Activated gamma-delta T cell (primary cell): Measurements from ENCODE around the gene GET4.

Experiments used
- DNase-seq: peaks from one replicate; lab custom pipeline; 2025; lab: John Stamatoyannopoulos, UW

GET4 gene

DNA sequence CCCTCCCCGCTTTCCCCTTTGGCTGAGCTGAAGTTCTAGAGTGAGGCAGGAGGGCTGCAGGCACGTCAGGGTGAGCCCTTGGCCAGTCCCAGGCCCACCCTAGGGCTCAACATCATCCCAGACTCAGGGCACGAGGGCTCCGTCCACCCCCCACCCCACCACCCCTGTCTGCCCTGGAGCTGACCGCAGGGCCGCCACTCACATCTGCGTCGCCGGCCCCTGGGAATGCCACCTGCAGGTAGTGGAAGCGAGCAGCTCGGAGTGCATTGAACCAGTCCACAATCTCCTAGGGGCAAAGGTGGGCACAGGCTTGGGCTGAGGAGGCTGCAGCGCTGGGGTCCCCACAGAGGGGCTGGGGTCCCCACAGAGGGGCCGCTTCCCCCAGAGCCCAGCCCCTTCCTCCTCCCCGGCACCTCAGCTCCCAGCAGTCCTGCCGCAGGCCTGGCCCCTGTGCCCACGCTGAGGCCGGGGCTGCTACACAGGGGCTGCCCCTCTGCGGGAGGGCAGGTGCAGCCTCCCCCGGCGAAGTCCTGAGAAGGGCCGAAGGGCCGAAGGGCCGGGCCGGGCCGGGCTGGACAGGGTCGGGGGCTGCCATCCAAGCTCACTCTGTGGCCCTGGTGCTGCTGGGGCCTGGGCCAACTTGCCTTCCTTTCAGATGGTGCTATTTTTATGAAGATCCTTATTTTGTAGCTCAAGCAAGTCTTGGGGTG, 24.1 kb downstream of the GET4 start:
- no peak for DNase-seq

DNA sequence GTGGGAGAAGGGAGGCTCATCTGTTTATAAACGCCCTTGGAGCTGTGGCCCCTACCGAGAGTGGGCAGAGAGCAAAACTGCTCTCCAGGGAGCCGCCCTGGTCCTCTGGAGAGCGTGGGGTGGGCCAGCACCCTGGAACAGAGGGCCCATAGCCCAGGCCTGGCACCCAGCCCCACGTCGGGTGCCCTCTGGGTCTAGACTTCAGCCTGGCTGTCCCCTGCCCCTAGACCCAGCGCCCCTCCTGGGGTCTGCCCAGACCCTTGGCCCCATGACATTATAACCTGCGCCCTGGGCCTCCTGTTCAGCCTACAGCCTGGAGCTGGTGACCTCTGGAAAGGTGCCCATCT, 24.7 kb downstream of the GET4 start:
- DNase-seq, result no peak

DNA sequence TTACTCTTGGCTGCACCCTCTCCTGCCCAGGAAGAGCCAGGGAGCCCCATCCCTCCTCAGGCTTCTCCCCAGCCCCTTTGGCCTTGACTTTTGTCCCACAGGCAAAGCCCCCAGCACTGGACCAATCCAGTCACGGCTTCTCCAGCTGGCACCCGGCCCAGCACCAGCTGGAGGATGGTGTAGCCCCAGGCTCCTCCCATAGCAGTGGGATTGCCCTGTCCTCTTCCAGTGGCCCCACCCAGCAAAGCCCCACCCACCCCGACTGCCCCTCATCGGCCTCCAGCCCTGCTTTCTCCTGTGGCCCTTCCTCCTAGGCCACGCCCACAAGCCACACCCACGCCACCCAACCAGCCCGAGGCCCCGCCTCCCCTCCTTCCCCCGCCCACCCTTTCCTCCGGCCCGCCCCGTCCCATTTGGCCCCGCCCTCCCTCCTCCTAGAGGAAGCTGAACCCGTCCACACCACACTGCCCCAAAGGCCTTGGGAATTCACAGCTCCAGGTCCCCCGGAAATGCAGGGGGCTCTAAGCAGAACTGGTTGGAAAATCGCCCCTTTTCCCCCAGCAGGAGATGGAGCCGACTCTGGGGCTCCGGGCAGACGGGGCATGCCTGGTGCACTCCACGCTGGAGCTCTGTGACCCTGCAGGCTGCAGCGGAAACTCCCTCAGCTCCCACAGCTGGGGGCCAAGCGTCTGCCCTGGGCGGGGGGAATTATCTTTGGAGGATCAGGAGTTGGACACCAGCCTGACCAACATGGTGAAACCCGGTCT, 25.2 kb downstream of the GET4 start:
- no peak for DNase-seq

DNA sequence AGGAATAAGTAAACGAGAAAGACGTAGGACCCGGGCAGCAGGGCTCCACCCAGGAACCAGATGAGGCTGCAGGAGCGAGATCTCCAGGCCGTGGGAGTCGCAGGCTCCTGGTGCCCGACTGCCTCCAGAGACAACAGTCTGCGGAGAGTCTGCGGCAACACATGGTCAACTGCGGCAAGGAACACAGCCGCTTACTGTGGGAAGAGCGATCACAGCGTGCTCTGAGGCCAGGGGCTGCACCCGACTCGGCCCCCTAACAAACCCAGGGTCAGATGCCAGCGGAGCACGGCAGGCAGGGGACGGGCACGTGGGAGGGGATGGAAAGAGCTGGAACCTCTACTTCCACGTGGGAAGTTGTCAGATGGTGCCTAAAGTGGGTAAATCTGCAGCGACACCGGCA, 26.6 kb downstream of the GET4 start:
- no peak for DNase-seq

DNA sequence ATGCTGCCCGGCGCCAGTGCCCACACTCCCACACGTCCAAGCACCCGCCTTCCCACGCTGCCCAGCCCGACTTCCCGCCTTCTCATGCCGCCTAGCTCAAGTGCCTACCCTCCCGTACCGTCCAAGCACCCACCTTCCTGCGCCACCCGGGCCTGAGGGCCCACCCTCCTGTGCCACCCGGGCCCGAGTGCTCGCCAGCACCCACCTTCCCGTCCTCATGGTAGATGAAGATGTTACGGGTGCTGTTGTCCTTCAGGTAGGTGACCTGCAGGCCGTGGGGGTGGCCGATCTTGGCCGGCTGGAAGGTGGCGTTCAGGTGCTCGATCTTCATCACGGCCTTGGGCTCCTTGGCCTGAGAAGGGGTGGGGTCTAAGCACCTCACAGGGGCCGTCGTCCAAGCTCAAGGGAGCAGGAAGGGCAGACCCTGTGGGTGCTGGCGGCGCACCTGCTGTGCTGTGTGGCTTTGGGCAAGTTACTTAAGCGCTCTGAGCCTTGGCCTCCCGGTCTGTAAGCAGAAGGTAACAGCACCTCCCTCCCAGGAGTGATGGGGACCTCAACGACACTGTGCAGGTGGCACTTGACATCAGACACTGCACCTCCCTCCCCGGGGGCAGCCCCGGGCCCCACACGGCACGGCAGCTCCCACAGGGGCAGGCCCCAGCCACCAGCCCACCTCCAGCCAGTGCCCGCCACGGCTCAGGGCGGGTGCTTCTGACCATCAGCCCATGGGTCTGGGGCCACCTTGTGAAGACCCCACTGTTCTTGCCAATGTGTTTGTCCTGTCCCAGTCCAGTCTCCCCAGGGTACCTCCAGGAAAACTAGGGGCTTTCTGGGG, 27.8 kb downstream of the GET4 start:
- no peak for DNase-seq

DNA sequence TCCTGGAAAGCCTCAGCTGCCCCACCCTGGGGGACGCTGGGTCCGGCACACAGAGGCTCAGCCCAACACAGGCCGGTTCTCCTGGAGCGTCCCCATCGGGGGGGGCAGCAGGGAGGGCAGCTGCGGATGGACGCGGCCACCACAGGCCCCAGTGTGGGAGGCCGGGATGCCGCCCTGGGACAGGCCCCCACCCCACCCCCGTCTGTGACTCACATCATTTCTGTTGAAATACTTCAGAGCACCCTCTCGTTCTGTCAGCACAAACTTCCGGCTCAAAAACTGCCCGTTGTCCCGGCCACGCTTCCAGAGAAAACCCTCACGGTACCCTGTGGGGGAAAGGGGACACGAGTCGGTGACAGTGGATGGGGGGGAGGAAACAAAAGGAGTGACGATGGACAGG, 28.5 kb downstream of the GET4 start:
- no peak for DNase-seq

DNA sequence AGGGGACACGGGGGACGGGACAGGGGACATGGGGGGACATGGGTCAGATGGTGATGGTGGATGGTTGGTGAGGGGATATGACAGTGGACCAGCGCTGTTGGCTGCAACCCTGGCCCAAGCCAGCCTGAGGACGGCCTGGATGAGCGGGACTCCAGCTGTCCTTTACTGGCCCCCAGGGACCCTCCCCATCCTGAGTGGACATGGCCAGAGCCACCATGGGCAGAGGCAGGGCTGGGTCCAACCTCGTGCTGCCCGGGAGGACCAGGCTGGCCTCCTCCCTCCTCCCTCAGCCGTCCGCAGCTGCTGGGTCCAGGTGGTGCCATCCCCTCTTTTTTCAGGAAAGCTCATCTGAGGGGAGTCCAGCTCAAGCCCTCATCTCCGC, 30.4 kb downstream of the GET4 start:
- no peak for DNase-seq

DNA sequence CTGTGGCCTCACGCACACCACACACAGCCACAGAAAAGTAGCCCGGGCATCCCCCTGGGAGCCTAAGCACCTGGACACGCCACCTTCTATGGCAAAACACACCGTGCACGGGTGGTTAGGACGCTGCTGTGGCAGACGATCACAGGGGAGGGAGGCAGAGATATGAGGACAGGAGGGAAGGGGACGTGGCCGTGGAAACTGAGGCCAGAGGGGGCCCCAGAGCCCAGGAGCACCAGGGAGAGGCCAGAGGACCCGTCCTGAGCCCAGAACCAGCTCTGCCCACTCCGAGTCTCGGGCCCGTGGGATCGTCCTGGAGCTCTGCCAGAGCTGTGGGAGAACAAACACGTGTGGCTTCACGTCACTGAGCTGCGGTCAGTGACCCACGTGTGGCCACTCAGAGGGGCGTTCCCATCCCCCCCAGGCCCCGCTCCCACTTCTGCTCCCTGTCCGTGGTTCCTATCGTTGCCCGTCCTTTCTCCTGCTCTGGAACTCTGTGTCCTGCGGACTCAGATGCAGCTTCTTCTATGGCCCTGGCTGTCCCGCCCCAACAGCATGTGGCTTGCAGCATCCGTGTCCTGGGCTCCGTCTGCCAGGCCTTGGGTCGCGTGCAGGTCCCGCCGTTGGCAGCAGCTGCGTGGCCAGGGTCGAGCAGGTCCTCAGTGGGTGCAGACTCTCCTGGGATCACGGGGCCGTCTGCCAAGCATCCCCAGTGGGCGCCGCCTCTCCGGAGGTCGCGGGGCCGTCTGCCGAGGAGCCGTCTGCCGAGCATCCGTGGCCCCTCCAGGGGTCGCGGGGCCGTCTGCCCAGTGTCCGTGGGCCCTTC, 31.0 kb downstream of the GET4 start:
- no peak for DNase-seq

DNA sequence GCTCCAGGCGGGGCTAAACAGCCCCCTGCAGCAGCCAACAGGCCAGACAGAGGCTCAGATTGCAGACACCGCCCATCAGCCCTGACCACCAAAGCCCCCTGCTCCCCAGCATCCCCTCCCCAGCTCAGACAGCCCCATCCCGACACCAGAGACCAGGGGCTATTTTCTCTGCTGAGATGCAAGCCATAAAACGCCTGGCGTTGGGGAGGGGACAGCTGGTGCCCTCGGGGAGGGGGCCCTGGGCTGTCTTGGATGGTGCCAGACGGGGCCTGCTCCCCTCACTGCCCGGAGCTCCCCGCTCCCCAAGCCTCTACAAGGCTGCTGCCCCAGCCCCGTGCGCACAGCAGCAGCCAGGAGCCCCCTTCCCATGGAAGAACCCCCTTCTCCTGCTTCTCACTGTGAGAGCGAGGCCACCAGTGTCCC, 31.8 kb downstream of the GET4 start:
- DNase-seq, result no peak

DNA sequence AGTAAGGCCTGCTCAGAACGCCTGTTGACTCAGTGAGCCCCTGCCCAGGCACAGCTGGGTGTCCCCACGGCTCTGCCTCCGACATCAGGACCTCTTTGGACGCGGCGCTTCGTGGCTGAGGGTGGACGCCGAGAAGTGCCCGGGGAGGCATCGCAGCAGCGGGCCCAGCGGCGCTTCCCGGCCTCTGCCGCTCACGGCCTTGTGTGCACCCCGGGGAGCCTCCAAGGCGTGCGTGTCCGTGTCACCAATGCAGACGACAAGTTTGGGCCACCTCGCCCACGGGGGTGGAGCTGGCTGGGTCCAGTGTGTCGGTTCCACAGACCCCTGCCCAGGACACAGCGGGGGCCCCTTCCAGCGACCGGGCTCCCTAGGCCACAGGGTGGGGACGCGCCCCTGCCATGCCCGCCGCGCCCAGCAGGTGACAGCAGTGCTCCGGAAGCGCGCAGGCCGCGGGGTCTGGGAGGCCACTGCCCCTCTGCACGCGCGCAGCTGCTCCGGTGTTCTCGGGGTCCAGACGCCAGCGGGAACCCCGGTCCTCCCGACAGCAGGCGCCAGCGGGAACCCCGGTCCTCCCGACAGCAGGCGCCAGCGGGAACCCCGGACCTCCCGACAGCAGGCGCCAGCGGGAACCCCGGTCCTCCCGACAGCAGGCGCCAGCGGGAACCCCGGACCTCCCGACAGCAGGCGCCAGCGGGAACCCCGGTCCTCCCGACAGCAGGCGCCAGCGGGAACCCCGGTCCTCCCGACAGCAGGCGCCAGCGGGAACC, 32.4 kb downstream of the GET4 start:
- peak; percentile 41 for DNase-seq

DNA sequence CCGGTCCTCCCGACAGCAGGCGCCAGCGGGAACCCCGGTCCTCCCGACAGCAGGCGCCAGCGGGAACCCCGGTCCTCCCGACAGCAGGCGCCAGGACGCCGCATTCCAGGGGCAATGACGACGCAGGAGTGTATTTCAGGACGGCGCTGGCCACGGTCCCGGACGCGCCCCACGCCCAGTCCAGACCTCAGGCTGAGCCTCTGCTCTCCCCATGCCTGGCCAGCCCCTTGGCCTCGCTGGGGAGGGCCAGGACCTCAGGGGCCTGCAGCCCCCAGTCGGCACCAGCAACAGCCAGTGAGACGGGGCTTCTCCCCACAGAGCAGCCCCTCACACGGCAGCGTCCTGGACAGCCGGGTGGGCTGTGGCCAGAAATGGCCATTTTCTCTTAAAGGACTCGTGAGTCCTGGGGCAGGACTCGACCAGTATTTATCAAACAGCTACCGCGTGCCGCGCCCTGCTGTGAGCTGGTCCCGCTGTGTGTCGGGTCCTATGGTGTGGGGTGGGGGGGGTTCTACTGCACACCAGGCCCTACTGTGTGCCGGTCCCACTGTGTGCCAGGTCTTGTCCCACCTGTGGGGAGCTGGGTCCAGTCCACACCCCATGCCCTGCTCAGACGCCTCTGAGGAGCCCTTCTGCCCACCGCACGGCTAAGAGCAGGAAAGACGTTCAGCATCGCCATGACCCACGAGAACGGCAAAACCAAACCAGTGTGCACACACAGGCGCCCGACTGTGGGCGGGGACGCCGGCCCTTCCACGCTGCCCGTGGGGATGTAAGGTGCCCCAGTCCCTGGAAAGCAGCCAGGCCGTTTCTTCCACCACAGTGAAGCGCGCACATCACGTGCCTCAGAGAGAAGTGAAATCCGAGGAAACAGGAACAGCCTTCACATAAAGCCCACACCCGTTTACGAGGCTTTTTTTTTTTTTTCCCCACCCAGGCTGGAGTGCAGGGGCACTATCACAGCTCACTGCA, 33.3 kb downstream of the GET4 start:
- DNase-seq, result no peak

DNA sequence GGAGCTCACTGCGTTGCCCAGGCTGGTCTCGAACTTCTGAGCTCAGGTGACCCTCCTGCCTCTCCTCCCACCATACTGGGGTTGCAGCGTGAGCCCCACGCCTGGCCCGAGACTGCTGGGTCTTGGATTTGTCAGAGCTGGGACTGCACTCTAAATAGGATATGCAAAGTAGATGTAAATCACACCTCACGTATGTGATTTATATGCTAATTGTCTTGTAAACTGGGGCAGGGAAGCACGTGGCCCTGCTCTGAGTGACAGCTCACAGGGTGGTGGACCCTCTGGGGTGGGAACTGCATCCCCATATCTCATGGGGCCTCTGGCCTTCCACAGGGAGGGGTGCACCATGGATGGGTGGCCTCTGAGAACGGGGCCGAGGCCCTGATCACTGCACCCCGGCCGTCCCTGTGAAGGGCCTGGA, 34.1 kb downstream of the GET4 start:
- no peak for DNase-seq

DNA sequence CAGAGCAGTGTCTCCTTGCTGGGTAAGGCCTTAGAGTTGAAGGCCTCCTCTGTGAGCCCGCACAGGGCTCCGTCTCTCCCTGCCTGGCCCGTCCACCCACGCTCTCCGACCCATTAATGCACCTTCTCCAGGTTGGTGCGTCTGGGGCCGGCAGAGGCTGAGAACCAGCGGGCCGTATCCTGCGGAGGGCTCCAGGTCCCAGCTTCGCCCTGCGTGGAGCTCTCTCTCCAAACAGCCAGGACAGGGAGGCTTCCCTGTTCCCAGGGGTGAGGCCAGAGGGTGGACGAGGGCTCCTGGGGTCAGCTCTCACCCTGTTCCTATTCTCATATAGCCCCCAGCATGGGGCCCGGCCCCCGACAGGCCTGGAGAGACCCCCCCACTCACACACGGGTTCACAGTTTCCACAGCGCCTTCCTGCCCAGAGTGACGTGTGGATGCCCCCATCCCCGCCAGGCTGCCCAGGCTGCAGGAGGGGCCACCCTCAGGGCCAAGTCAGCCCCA, 34.6 kb downstream of the GET4 start:
- DNase-seq, result no peak

DNA sequence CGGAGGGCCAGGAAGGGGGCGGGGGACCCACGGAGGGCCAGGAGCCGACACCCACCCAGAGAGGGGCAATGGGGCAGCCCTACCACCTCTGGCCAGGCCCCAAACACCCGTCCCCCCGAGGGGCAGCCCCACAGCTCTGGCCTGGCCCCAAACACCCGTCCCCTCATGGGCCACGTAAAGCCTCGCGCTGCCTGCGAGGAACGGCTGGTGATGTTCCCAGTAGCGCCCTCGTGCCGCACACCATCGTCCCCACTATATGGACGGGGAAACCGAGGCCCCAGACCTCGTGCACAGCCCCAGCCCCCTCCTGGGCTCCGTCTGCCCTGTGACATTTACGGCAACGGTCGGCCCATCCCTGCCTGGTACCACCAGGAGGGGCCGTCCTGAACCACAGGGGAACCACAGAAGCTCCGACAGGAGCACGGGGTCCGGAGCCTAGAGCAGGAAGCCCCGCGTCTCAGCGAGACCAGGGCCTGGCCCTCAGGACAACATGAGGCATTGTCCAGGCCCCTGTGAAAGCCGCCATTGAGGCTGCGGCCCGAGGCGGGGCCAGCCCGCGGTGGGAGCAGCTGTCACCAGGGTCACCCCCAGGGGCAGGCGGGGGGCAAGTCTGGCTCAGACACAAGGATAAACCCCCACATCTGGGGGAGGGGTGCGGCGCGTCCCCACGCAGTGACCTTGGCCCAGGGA, 35.6 kb downstream of the GET4 start:
- DNase-seq, result no peak

DNA sequence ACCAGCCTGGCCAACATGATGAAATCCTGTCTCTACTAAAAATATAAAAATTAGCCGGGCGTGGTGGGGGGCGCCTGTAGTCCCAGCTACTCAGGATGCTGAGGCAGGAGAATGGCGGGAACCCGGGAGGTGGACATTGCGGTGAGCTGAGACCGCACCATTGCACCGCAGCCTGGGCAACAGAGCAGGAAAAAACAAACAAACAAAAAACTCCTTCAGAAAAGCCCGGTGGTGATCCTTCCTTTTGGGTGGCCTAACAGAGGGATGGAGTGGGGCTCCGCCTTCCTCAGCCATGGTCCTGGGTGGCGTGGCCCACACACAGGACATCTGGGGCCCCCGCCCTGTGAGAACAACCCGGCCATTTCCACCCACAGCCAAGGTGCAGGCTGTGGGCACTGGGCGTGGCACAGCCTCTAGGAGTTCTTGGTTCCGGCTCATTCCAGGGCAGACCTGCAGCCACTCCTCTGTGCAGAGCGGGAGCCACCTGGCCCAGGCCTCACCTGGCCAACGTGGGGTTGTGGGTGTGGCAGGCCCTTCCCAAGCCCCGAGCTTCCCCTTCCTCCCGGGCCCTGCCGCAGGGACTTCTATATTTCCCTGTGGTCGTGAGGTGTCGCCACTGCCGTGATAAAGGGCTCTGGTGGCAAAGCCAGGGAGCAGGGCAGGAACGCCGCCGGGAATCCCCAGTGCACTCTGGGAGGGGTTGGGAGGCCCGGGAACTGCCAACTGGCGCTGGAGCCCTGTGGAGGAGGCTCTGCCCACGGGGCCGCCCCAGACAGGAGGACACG, 37.6 kb downstream of the GET4 start:
- no peak for DNase-seq

DNA sequence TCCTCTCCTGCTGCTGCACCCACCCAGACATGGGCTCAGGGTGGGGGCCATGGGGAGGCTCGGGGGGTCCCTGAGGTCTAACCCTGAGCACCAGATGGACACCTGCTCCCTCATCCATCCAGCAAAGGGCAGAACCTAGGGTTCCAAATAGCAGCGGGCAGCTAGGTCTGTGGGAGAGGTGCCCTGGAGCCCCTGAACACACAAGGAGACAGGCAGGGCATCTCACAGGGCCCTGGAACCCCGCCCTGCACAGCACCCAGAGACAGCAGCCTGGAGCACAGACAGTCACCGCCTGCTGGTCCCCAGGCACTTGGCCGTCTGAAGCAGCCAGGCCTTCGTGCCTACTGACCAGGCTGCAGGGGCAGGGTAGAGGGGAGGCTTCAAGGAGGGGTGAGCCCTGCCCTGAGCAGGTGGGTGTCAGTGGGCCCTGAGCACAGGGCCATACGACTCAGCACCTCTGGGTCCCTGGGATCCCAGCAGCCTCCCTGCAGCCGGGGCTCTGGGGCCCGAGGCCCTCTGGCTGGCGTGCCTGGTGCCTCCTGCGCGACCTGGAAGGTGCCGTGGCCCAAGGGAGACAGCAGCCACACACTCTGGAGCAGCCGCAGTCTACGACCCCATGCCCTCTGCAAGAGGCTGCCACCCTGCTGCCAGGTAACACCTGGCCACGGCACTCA, 38.3 kb downstream of the GET4 start:
- no peak for DNase-seq

DNA sequence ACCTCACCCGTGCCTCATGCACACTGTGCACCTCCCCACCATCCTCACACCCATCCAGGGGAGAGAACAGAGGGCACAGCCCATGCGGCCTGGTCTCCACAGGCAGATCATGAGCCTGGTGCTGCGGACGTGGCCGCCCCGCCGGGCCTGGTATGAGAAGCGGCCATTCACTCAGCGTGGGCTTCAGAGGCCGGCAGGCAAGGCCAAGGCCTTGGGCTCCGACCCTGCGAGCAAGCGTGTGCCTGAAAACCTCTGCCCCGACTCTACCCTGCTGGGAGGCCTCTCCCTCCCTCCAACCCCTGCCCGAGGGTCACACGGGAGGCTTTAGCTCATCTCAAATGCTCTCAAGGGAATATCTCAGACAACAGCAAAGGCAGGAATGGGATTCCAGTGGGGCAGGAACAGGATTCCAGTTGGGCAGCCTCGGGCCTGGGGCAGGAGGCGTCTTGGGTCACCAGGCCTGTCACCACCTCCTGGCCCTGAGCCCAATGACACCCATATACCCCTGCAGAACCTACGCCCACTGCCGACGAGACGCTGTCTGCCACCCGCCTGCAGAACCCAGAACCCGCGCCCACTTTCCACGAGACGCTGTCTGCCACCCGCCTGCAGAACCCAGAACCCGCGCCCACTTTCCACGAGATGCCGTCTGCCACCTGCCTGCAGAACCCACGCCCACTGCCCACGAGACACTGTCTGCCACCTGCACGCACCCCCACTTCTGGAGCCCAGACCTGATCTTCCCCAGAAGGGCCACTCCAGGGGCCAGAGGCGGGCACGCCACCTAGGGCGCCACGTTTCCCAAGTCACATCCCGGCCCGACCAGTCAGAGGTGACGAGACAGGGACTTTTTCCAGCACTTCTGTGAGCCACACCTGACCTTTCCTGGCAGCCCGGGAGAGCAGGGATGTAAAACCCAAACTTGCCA, 39.2 kb downstream of the GET4 start:
- DNase-seq, result no peak
